Activated CD8-positive, alpha-beta T cell treated with anti-CD3 and anti-CD28 coated beads for 36 hours (primary cell): ENCODE results near the gene PLEKHA6. TPM values are rescaled to one million over a fixed set of nuclear protein-coding genes. Genes with fewer than 3 reads are reported as not detected.

ENCODE experiments used
- ATAC-seq: fragments of 200-7000 bp; cut with Tn5 transposase; one replicate; pipeline ENCODE4 v1.10.0; 2021; ENCODE audit warnings: mild to moderate bottlenecking, moderate library complexity
- CTCF ChIA-PET: fragments of 350-600 bp; sonication (Branson Sonifier 250); formaldehyde crosslinking; loops from one replicate; lab custom pipeline; 2021; ENCODE audit warnings: antibody characterized with exemption; lab: Charles Lee
- POLR2A ChIA-PET: fragments of 350-600 bp; sonication (Branson Sonifier 250); formaldehyde crosslinking; loops from one replicate; lab custom pipeline; 2021; ENCODE audit warnings: antibody characterized with exemption; lab: Charles Lee
- DNase-seq: peaks from one replicate; pipeline ENCODE4 v3.0.0-alpha.2; 2020
- H3K27ac Mint-ChIP-seq: one replicate; pipeline ENCODE4 v1.8.0; 2021; ENCODE audit warnings: mild to moderate bottlenecking, mixed read lengths
- H3K27me3 Mint-ChIP-seq: one replicate; pipeline ENCODE4 v1.8.0; 2021; ENCODE audit warnings: mixed read lengths
- H3K36me3 Mint-ChIP-seq: one replicate; pipeline ENCODE4 v1.8.0; 2021; ENCODE audit warnings: low read depth, mixed read lengths
- H3K4me1 Mint-ChIP-seq: one replicate; pipeline ENCODE4 v1.8.0; 2021; ENCODE audit warnings: low read depth, mixed read lengths
- H3K4me3 Mint-ChIP-seq: one replicate; pipeline ENCODE4 v1.8.0; 2021; ENCODE audit warnings: mild to moderate bottlenecking, moderate library complexity, mixed read lengths
- H3K9me3 Mint-ChIP-seq: one replicate; pipeline ENCODE4 v1.8.0; 2021; ENCODE audit warnings: mixed read lengths
- CTCF ChIP-seq: fragments of 200-600 bp; IDR thresholded peaks from one replicate; pipeline ENCODE4 v1.8.0; 2022; ENCODE audit warnings: antibody characterized with exemption, mild to moderate bottlenecking
- intact Hi-C: fragments of 100-400 bp; cut with micrococcal nuclease; formaldehyde crosslinking; loops from one replicate; pipeline ENCODE4 v1.10.0; 2022
- total RNA-seq, 2 experiments: library from RNA; stranded (reverse); gene quantifications; one replicate each; pipeline ENCODE4 v1.2.3, GENCODE V29; 2021

The PLEKHA6 gene
- total RNA-seq, 2 experiments from 2014 or later: 3.0 to 3.7 TPM

DNA sequence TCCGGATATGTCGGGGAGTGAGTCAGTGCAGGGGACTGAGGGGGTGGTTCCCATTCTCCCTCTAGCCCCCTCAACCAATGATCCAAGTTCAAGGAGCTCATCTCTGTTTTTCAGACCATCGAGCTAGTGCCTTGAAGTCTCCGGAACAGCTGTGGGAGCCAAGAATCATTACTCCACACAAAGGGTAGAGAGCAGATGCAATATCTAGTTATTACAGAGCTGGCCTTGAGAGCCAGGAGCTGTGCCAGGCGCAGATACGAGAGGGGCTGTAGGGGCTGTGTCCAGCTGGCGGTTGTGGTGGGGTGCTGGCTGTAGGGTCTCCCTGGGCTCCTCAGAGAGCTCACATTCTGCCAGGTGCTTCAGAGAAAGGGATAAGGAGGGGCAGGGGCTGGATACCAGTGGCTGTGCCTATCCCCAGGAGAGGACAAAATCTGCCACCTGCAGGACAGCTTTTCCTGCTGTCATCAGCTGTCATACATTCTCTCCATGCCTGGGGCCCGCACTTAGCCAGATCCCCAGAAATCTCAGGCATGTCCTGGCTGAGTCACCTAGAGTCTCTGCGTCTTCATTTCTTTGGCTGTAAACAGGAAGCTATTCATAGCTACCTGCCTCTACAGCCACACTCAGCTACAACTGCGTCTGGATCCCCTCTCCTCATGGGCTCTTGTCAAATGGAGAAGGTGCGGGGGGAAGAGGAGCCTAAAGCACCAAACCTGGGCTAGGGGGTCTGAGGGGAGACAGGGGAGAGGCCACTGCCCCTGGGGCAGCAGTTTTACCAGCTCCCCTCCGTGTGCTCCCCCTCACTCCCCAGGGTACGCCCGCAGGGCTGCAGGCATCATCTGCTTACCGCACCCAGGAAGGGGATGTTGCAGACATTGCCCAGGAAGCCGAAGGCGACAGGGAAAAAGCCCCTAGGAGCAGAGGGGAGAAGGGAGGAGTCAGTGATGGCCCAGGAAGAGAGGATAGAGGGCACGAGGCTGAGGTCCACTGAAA is 161.1 kb downstream of the PLEKHA6 start:
- Mint-ChIP-seq H3K27me3 (no peaks in the 10 kb centered on the region), H3K36me3 (no peaks in the 10 kb centered on the region), H3K4me1 (peaks cover 15% of the 10 kb centered on the region), H3K4me3 (no peak overlapping the region), H3K9me3 (no peaks in the 10 kb centered on the region), H3K27ac (no peak overlapping the region)
- POLR2A ChIA-PET: interaction anchor here (1.3 kb wide), 1 partner anchor 200 kb away, joined by 3 read pairs; no protein-coding TSS in a partner anchor
- intact Hi-C loops: no loop called here
- ATAC-seq (peak; percentile 66), DNase-seq (peak; percentile 10)
- CTCF ChIA-PET: interaction anchor here (0.9 to 3.7 kb wide), 5 partner anchors 8 to 200 kb away, joined by 3 to 24 read pairs (median 5); partner anchors contain the start of gene GOLT1A
- no peak for TF ChIP-seq CTCF

GRCh38 chr1:204197068-204197467 is 162.7 kb downstream of the PLEKHA6 start:
- Mint-ChIP-seq H3K4me1 (peaks cover 15% of the 10 kb centered on the region), H3K27ac (no peak overlapping the region), H3K4me3 (no peak overlapping the region), H3K36me3 (no peaks in the 10 kb centered on the region), H3K9me3 (no peaks in the 10 kb centered on the region), H3K27me3 (peaks cover 8% of the 10 kb centered on the region)
- CTCF ChIA-PET: interaction anchor here (3.7 kb wide), 1 partner anchor 10 kb away, joined by 24 read pairs; no protein-coding TSS in a partner anchor
- TF ChIP-seq CTCF: no peak
- no peak for ATAC-seq
- intact Hi-C loops: no loop called here
- POLR2A ChIA-PET: no interaction called here
- no peak for DNase-seq

- Mint-ChIP-seq H3K27ac (no peak within 1 kb of the TSS), H3K36me3 (no peaks in the 10 kb centered on the region), H3K4me3 (no peak within 1 kb of the TSS), H3K9me3 (no peaks in the 10 kb centered on the region), H3K4me1 (peaks cover 15% of the 10 kb centered on the region), H3K27me3 (peaks cover 8% of the 10 kb centered on the region)
- ChIA-PET CTCF (interaction anchor here (1.1 to 3.7 kb wide), 2 partner anchors 10 to 33 kb away, joined by 3 to 24 read pairs; no protein-coding TSS in a partner anchor), POLR2A (interaction anchor here (0.7 kb wide), 1 partner anchor 13 kb away, joined by 3 read pairs; no protein-coding TSS in a partner anchor)
- DNase-seq: no peak
- no peak for TF ChIP-seq CTCF
- ATAC-seq: no peak
- intact Hi-C loops: no loop called here
Observed at GRCh38 chr1:204196068-204196795, 163.5 kb downstream of the PLEKHA6 start, which contains the start of gene KISS1. Gene KISS1 (minus strand): TSS chr1:204196491. CDS start chr1:204192876, 3,615 bp downstream.

- TF ChIP-seq CTCF: no peak
- Mint-ChIP-seq H3K27ac (no peak overlapping the region), H3K4me1 (peaks cover 21% of the 10 kb centered on the region), H3K27me3 (peaks cover 8% of the 10 kb centered on the region), H3K9me3 (no peaks in the 10 kb centered on the region), H3K4me3 (no peak overlapping the region), H3K36me3 (no peaks in the 10 kb centered on the region)
- intact Hi-C loops: no loop called here
- POLR2A ChIA-PET: no interaction called here
- CTCF ChIA-PET: no interaction called here
- no peak for DNase-seq
- no peak for ATAC-seq
Observed at GRCh38 chr1:204194771-204195170, 165.0 kb downstream of the PLEKHA6 start.
